Measurements from ENCODE around the gene STXBP5L.
"Not testable (repeated sequence)": the region's sequence is repeated elsewhere in the genome, so short reads cannot be mapped to it uniquely, and the experiment has no call there.

Gene STXBP5L

GRCh38 chr3:121395967-121396366 lies 488.0 kb downstream of the STXBP5L start:
- not testable (repeated sequence) for H3K4me2 ChIP-seq (ENCODE audit: low read length); H4K20me1 ChIP-seq (ENCODE audit: insufficient read depth, low read length); H3K9me2 ChIP-seq (ENCODE audit: low read depth, low read length); H3F3A ChIP-seq (ENCODE audit: insufficient read depth, low read length); H3K4me3 ChIP-seq (ENCODE audit: low read depth, low read length, poor library complexity, severe bottlenecking); H3K79me2 ChIP-seq (ENCODE audit: insufficient read depth, low read length); H3K9ac ChIP-seq (ENCODE audit: low read length); H3K27ac ChIP-seq (ENCODE audit: low read depth, low read length, poor library complexity, severe bottlenecking); H3K27me3 ChIP-seq (ENCODE audit: insufficient read depth, low read length); H3K36me3 ChIP-seq (ENCODE audit: insufficient read depth, low read length); H3K9me3 ChIP-seq (ENCODE audit: low read length); H3K4me1 ChIP-seq (ENCODE audit: insufficient read depth, low read length, severe bottlenecking); H2AFZ ChIP-seq (ENCODE audit: low read length)

- not testable (repeated sequence) for H3K4me1 ChIP-seq (ENCODE audit: insufficient read depth, low read length, severe bottlenecking); H3K36me3 ChIP-seq (ENCODE audit: insufficient read depth, low read length); H3K9ac ChIP-seq (ENCODE audit: low read length)
Observed at GRCh38 chr3:121398051-121398450, 490.0 kb downstream of the STXBP5L start.

GRCh38 chr3:121399820-121400219 lies 491.8 kb downstream of the STXBP5L start:
- no peak overlapping the region for H3K4me2 ChIP-seq (ENCODE audit: low read length)
- no peaks in the 10 kb centered on the region for H3K9me2 ChIP-seq (ENCODE audit: low read depth, low read length)
- no peaks in the 10 kb centered on the region for H3K27me3 ChIP-seq (ENCODE audit: insufficient read depth, low read length)
- no peak overlapping the region for H2AFZ ChIP-seq (ENCODE audit: low read length)
- H3K4me3 ChIP-seq (ENCODE audit: low read depth, low read length, poor library complexity, severe bottlenecking), result no peak overlapping the region
- H3F3A ChIP-seq (ENCODE audit: insufficient read depth, low read length), result no peaks in the 10 kb centered on the region
- no peaks in the 10 kb centered on the region for H3K9me3 ChIP-seq (ENCODE audit: low read length)
- no peaks in the 10 kb centered on the region for H3K79me2 ChIP-seq (ENCODE audit: insufficient read depth, low read length)
- TF ChIP-seq EZH2 (IDR thresholded peaks at IDR 0.05; ENCODE audit: borderline replicate concordance, low read length) (no peak), CTCF (IDR thresholded peaks at IDR 0.05; ENCODE audit: low read length) (no peak)
- no peaks in the 10 kb centered on the region for H3K36me3 ChIP-seq (ENCODE audit: insufficient read depth, low read length)
- H3K27ac ChIP-seq (ENCODE audit: low read depth, low read length, poor library complexity, severe bottlenecking), result no peak overlapping the region
- H3K4me1 ChIP-seq (ENCODE audit: insufficient read depth, low read length, severe bottlenecking), result no peaks in the 10 kb centered on the region
- H3K9ac ChIP-seq (ENCODE audit: low read length), result no peak overlapping the region
- no peaks in the 10 kb centered on the region for H4K20me1 ChIP-seq (ENCODE audit: insufficient read depth, low read length)

More at GRCh38 chr3:121398051-121398450, 490.0 kb downstream of the STXBP5L start:
- not testable (repeated sequence) for H3K79me2 ChIP-seq (ENCODE audit: insufficient read depth, low read length); H3K27ac ChIP-seq (ENCODE audit: low read depth, low read length, poor library complexity, severe bottlenecking); H3K4me3 ChIP-seq (ENCODE audit: low read depth, low read length, poor library complexity, severe bottlenecking); H2AFZ ChIP-seq (ENCODE audit: low read length); H4K20me1 ChIP-seq (ENCODE audit: insufficient read depth, low read length); H3K9me3 ChIP-seq (ENCODE audit: low read length); H3F3A ChIP-seq (ENCODE audit: insufficient read depth, low read length); H3K4me2 ChIP-seq (ENCODE audit: low read length); H3K9me2 ChIP-seq (ENCODE audit: low read depth, low read length); H3K27me3 ChIP-seq (ENCODE audit: insufficient read depth, low read length)

- no peak overlapping the region for H3K4me3 ChIP-seq (ENCODE audit: low read depth, low read length, poor library complexity, severe bottlenecking)
- no peaks in the 10 kb centered on the region for H3K79me2 ChIP-seq (ENCODE audit: insufficient read depth, low read length)
- H3K27me3 ChIP-seq (ENCODE audit: insufficient read depth, low read length), result no peaks in the 10 kb centered on the region
- no peaks in the 10 kb centered on the region for H3K9me3 ChIP-seq (ENCODE audit: low read length)
- H4K20me1 ChIP-seq (ENCODE audit: insufficient read depth, low read length), result no peaks in the 10 kb centered on the region
- no peak overlapping the region for H3K27ac ChIP-seq (ENCODE audit: low read depth, low read length, poor library complexity, severe bottlenecking)
- H3K4me1 ChIP-seq (ENCODE audit: insufficient read depth, low read length, severe bottlenecking), result no peaks in the 10 kb centered on the region
- H3F3A ChIP-seq (ENCODE audit: insufficient read depth, low read length), result no peaks in the 10 kb centered on the region; the same call in 1 of the 2 replicates
- no peaks in the 10 kb centered on the region for H3K36me3 ChIP-seq (ENCODE audit: insufficient read depth, low read length)
- no peak overlapping the region for H3K9ac ChIP-seq (ENCODE audit: low read length)
- TF ChIP-seq CTCF (IDR thresholded peaks at IDR 0.05; ENCODE audit: low read length), result no peak
- no peak for TF ChIP-seq EZH2 (IDR thresholded peaks at IDR 0.05; ENCODE audit: borderline replicate concordance, low read length)
- no peaks in the 10 kb centered on the region for H3K9me2 ChIP-seq (ENCODE audit: low read depth, low read length)
- H3K4me2 ChIP-seq (ENCODE audit: low read length), result no peak overlapping the region
- H2AFZ ChIP-seq (ENCODE audit: low read length), result no peak overlapping the region
Observed at GRCh38 chr3:121405631-121406030, 497.6 kb downstream of the STXBP5L start.
